Smooth muscle cell of the brain vasculature (primary cell): ENCODE measurements around the gene PRKAG2.
A peak's percentile ranks its signal among the peaks of the same experiment; 100 is the strongest.
"Not testable (repeated sequence)": the region's sequence is repeated elsewhere in the genome, so short reads cannot be mapped to it uniquely, and the experiment has no call there.

ENCODE experiments used
- DNase-seq: peaks from one replicate; pipeline ENCODE4 v3.0.0-alpha.2; 2012; ENCODE audit warnings: low read depth, low spot score

PRKAG2 gene

GRCh38 chr7:151851145-151851751 is 25.7 kb downstream of the PRKAG2 start:
- no peak for DNase-seq

- no peak for DNase-seq
Observed at GRCh38 chr7:151850491-151851124, 26.3 kb downstream of the PRKAG2 start.

- DNase-seq, result no peak
Observed at GRCh38 chr7:151849879-151850260, 27.0 kb downstream of the PRKAG2 start.

- DNase-seq, result no peak
Observed at GRCh38 chr7:151849008-151849878, 27.7 kb downstream of the PRKAG2 start.

GRCh38 chr7:151847681-151848081 is 29.2 kb downstream of the PRKAG2 start:
- DNase-seq, result no peak

- DNase-seq, result no peak
Observed at GRCh38 chr7:151847136-151847535, 29.8 kb downstream of the PRKAG2 start.

- no peak for DNase-seq
Observed at GRCh38 chr7:151845412-151846205, 31.3 kb downstream of the PRKAG2 start.

- no peak for DNase-seq
Observed at GRCh38 chr7:151844825-151845200, 32.1 kb downstream of the PRKAG2 start.

- DNase-seq, result peak; percentile 45
Observed at GRCh38 chr7:151844071-151844824, 32.7 kb downstream of the PRKAG2 start.

- DNase-seq, result no peak
Observed at GRCh38 chr7:151843181-151843580, 33.7 kb downstream of the PRKAG2 start.

GRCh38 chr7:151841395-151842051 is 35.4 kb downstream of the PRKAG2 start:
- not testable (repeated sequence) for DNase-seq

- no peak for DNase-seq
Observed at GRCh38 chr7:151840088-151840910, 36.6 kb downstream of the PRKAG2 start.

GRCh38 chr7:151839451-151839921 is 37.4 kb downstream of the PRKAG2 start:
- no peak for DNase-seq

- DNase-seq, result no peak
Observed at GRCh38 chr7:151838861-151839381, 38.0 kb downstream of the PRKAG2 start.

- DNase-seq, result no peak
Observed at GRCh38 chr7:151838072-151838471, 38.8 kb downstream of the PRKAG2 start.

GRCh38 chr7:151837285-151838042 is 39.5 kb downstream of the PRKAG2 start:
- no peak for DNase-seq

- no peak for DNase-seq
Observed at GRCh38 chr7:151836927-151837205, 40.0 kb downstream of the PRKAG2 start.

GRCh38 chr7:151836191-151836926 is 40.6 kb downstream of the PRKAG2 start:
- DNase-seq, result no peak
